K562 (cell line): ENCODE results near the gene SCAMP2. TPM values are rescaled to one million over a fixed set of nuclear protein-coding genes. Genes with fewer than 3 reads are reported as not detected.

Experiments used
- ATAC-seq: fragments of 200-7000 bp; cut with Tn5 transposase; 3 replicates; pipeline ENCODE4 v1.9.1; 2020; ENCODE audit warnings: moderate library complexity
- BruUV-seq: library from RNA; stranded (reverse); fragments of 400-500 nt; replicated peaks from 2 replicates; lab custom pipeline; 2021; lab: Mats Ljungman, UMichigan
- CTCF ChIA-PET: fragments of 300-600 bp; formaldehyde crosslinking; extraction: SDS; loops from one replicate; lab custom pipeline; 2021; ENCODE audit warnings: low intra/inter-chr PET ratio; lab: Yijun Ruan, JAX
- POLR2A ChIA-PET: fragments of 300-600, 350-650 bp; sonication (Branson Sonifier 250); formaldehyde crosslinking; extraction: SDS; loops from one replicate; lab custom pipeline; 2021; ENCODE audit warnings: antibody characterized with exemption, inconsistent platforms; lab: Yijun Ruan, JAX
- DNase-seq, 4 experiments: peaks; one replicate each; pipeline versions ENCODE4 v3.0.0 to v3.0.0-alpha.2; 2011 to 2018; ENCODE audit warnings: low spot score in 3 of 4, mixed read lengths in 3 of 4; ENCODE audit errors: extremely low read depth in 1 of 4
- FAIRE-seq: peaks from 2 replicates; lab custom pipeline; 2011; peaks lifted over from hg19 to GRCh38; lab: Jason Lieb, UNC
- H2AFZ ChIP-seq: 2 replicates; pipeline ENCODE4 v1.6.0; 2011; ENCODE audit warnings: low read depth, low read length, control low read depth, inconsistent platforms
- H3K27ac ChIP-seq: fragments of 200-600 bp; 3 replicates; pipeline ENCODE4 v1.8.0; 2011; ENCODE audit warnings: low read depth, mild to moderate bottlenecking, control low read depth, inconsistent platforms, low read length, moderate library complexity, mixed read lengths; ENCODE audit errors: extremely low read depth
- H3K27me3 ChIP-seq, 2 experiments: fragments of 300-600 bp in 1 of 2; 2 replicates in 1 of 2; 3 replicates in 1 of 2; pipeline versions ENCODE4 v1.6.0 to v1.8.0; 2011; ENCODE audit warnings: inconsistent platforms in 2 of 2, low read length in 2 of 2, mild to moderate bottlenecking in 1 of 2, mixed read lengths in 1 of 2, moderate library complexity in 1 of 2; ENCODE audit not compliant: control insufficient read depth in 2 of 2, insufficient read depth in 2 of 2
- H3K36me3 ChIP-seq: fragments of 300-600 bp; 3 replicates; pipeline ENCODE4 v1.8.0; 2011; ENCODE audit warnings: mild to moderate bottlenecking, low read length, inconsistent platforms; ENCODE audit not compliant: control insufficient read depth, insufficient read depth
- H3K4me1 ChIP-seq, 2 experiments: fragments of 200-600 bp in 1 of 2; replicated peaks in 1 of 2; 2 replicates in 1 of 2; 3 replicates in 1 of 2; pipeline versions ENCODE4 v1.5.1 to v1.8.0; 2011; ENCODE audit warnings: inconsistent platforms in 2 of 2, low read length in 2 of 2, mild to moderate bottlenecking in 1 of 2, mixed read lengths in 1 of 2, moderate library complexity in 1 of 2; ENCODE audit not compliant: control insufficient read depth in 2 of 2, insufficient read depth in 2 of 2
- H3K4me2 ChIP-seq: 2 replicates; pipeline ENCODE4 v1.6.1; 2011; ENCODE audit warnings: low read length, control low read depth, inconsistent platforms, mixed read lengths; ENCODE audit not compliant: insufficient read depth
- H3K4me3 ChIP-seq: fragments of 200-600 bp; sonication (generic), shearing (Covaris generic); 2 replicates; pipeline ENCODE4 v1.5.1; 2016; ENCODE audit warnings: control low read depth, inconsistent platforms
- H3K79me2 ChIP-seq: fragments of 200-600 bp; 3 replicates; pipeline ENCODE4 v1.8.0; 2011; ENCODE audit warnings: low read length, inconsistent platforms; ENCODE audit not compliant: control insufficient read depth, insufficient read depth
- H3K9ac ChIP-seq, 2 experiments: 2 replicates each; pipeline versions ENCODE4 v1.6.0 to v1.6.1; 2011; ENCODE audit warnings: low read depth in 2 of 2, low read length in 2 of 2, control low read depth in 1 of 2, inconsistent platforms in 1 of 2, mild to moderate bottlenecking in 1 of 2, mixed read lengths in 1 of 2; ENCODE audit not compliant: insufficient read depth in 1 of 2
- H3K9me1 ChIP-seq: one replicate; pipeline ENCODE4 v1.6.0; 2011; ENCODE audit warnings: inconsistent platforms, mild to moderate bottlenecking, low read length, moderate library complexity; ENCODE audit not compliant: control insufficient read depth, insufficient read depth
- H3K9me3 ChIP-seq: replicated peaks from 2 replicates; pipeline ENCODE4 v1.5.1; 2011; ENCODE audit warnings: low read depth, low read length, inconsistent platforms; ENCODE audit not compliant: control insufficient read depth, insufficient read depth
- H4K20me1 ChIP-seq: replicated peaks from 2 replicates; pipeline ENCODE4 v1.6.1; 2011; ENCODE audit warnings: low read length, inconsistent platforms, mixed read lengths; ENCODE audit not compliant: control insufficient read depth, insufficient read depth
- KLF6 ChIP-seq: fragments of 250-450 bp; sonication (Bioruptor Pico); IDR thresholded peaks from 2 replicates; pipeline ENCODE4 v1.4.0; 2020; ENCODE audit warnings: mild to moderate bottlenecking, moderate library complexity, borderline replicate concordance
- SIN3A ChIP-seq, 2 experiments: fragments of 150-350 bp in 1 of 2; IDR thresholded peaks; 2 replicates each; pipeline ENCODE4 v1.6.1; 2011 to 2016; ENCODE audit warnings: borderline replicate concordance in 2 of 2, low read depth in 2 of 2, low read length in 2 of 2, mild to moderate bottlenecking in 2 of 2, moderate library complexity in 2 of 2; ENCODE audit not compliant: control insufficient read depth in 1 of 2
- ZNF121 ChIP-seq: sonication (generic); formaldehyde crosslinking; conservative IDR thresholded peaks from 2 replicates; pipeline ENCODE4 v1.8.0; 2022; ENCODE audit warnings: missing genetic modification reagents
- WGBS: fragments of 100-300 bp; shearing (Covaris generic); methylation state at CpG from one replicate; pipeline ENCODE4 v1.1.6; 2016; ENCODE audit warnings: low coverage, mixed read lengths; ENCODE audit not compliant: insufficient coverage; ENCODE audit errors: missing lambda C conversion rate; 5-methylcytosine and 5-hydroxymethylcytosine counted together
- in situ Hi-C: fragments of 300-500 bp; cut with MboI; formaldehyde crosslinking; loops from 4 replicates; pipeline ENCODE4 v1.15.0; 2018; ENCODE audit warnings: inconsistent platforms, mixed read lengths
- intact Hi-C: fragments of 100-400 bp; cut with micrococcal nuclease; formaldehyde crosslinking; loops from 2 replicates; pipeline ENCODE4 v1.14.2; 2022
- polyA plus RNA-seq, 8 experiments: library from polyadenylated mRNA; depleted of rRNA in 4 of 8; stranded (reverse) in 5 of 8; unstranded in 3 of 8; fragments of >200 nt; fragmentation: Nextera tagmentation in 2 of 8; fragmentation: Illumina TruSeq in 1 of 8; extraction: Ambion mirVana in 2 of 8; extraction: Trizol in 1 of 8; gene quantifications; 2 replicates each; pipeline versions ENCODE4 v1.2.1 to v1.2.3, GENCODE V29; 2011 to 2014; ENCODE audit warnings: inconsistent platforms in 1 of 8, missing spikeins in 1 of 8
- total RNA-seq, 7 experiments: library from RNA; depleted of rRNA in 6 of 7; stranded (reverse); fragments of >200 nt in 6 of 7; fragmentation: Illumina TruSeq in 2 of 7; extraction: Trizol in 2 of 7; gene quantifications; 2 replicates each; pipeline versions ENCODE4 v1.2.1 to v1.2.3, GENCODE V29; 2011 to 2021; ENCODE audit warnings: low replicate concordance in 1 of 7
- TF ChIP-seq, protein P1 (sequence below): sonication (generic); formaldehyde crosslinking; IDR thresholded peaks from 2 replicates; pipeline ENCODE4 v1.8.1; 2023; ENCODE audit warnings: mild to moderate bottlenecking, missing genetic modification reagents

SCAMP2 gene
- total and polyA plus RNA-seq, 9 of the 15 experiments (the other 6 are each of a cell fraction or from before 2014, with no cell fraction given) = 5.9 to 61.1 (median 20.1) TPM

DNA sequence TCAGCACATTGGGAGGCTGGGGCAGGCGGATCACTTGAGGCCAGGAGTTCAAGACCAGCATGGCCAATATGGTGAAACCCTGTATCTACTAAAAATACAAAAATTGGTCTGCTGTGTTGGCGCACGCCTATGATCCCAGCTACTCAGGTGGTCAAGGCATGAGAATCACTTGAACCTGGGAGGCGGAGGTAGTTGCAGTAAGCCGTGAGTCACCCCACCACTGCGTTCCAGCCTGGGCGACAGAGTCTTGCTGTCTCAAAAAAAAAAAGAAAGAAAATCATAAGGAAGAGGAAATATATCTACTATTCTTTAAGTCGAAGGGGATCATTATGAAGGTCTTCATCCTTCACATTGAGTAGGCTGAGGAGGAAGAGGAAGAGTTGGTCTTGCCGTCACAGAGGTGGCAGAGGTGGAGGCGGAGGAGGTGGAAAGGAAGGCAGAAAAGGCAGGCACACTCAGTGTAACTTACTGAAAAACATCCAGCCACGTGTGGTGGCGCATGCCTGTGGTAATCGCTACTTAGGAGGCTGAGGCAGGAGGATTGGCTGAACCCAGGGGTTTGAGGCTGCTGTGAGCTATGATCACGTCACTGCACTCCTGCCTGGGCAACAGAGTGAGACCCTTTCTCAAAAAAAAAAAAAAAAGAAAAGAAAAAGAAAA is 77.1 kb downstream of the SCAMP2 start:
- Histone ChIP-seq H2AFZ (no peak overlapping the region), H3K36me3 (peaks cover 63% of the 10 kb centered on the region; the same call in 2 of the 3 replicates), H3K79me2 (peaks cover 22% of the 10 kb centered on the region), H4K20me1 (peaks cover 21% of the 10 kb centered on the region), H3K27me3 (no peaks in the 10 kb centered on the region), H3K9me3 (no peaks in the 10 kb centered on the region), H3K4me2 (no peak overlapping the region), H3K9ac (no peak overlapping the region), H3K4me1 (peaks cover 0 to 35% of the 10 kb centered on the region in 2 experiments; a peak in 3 of 5 replicates), H3K4me3 (no peak overlapping the region), H3K9me1 (peaks cover 10% of the 10 kb centered on the region), H3K27ac (no peak overlapping the region)
- ChIA-PET POLR2A (interaction anchor here (0.8 to 1.2 kb wide), 2 partner anchors 7 to 110 kb away, joined by 3 to 4 read pairs; partner anchors contain the start of gene FAM219B), CTCF (interaction anchor here (0.6 kb wide), 1 partner anchor 16 kb away, joined by 3 read pairs; no protein-coding TSS in a partner anchor)
- ATAC-seq (no peak), DNase-seq (no peak), FAIRE-seq (no peak)
- peak; percentile 61 for TF ChIP-seq ZNF121
- TF ChIP-seq SIN3A (IDR thresholded peaks at IDR 0.05; ENCODE audit: borderline replicate concordance in 2 of 2, control insufficient read depth in 1 of 2, low read depth in 2 of 2, low read length in 2 of 2) = no peak
- TF ChIP-seq, protein P1, sequence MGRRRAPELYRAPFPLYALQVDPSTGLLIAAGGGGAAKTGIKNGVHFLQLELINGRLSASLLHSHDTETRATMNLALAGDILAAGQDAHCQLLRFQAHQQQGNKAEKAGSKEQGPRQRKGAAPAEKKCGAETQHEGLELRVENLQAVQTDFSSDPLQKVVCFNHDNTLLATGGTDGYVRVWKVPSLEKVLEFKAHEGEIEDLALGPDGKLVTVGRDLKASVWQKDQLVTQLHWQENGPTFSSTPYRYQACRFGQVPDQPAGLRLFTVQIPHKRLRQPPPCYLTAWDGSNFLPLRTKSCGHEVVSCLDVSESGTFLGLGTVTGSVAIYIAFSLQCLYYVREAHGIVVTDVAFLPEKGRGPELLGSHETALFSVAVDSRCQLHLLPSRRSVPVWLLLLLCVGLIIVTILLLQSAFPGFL (CRISPR knock-in tag) = no peak
- no peak for TF ChIP-seq KLF6 (CRISPR knock-in tag)
- 83% methylated on average over 12 of the region's 14 CpGs for WGBS
- intact Hi-C loops = no loop called here
- BruUV-seq = no TSS peak
- in situ Hi-C loops = no loop called here
